HCT116 (cell line): ENCODE data around the gene NGRN. TPM values are rescaled to one million over a fixed set of nuclear protein-coding genes. Genes with fewer than 3 reads are reported as not detected.

Experiments used
- ATAC-seq: fragments of 200-7000 bp; cut with Tn5 transposase; 2 replicates; pipeline ENCODE4 v1.9.1; 2020; ENCODE audit warnings: mild to moderate bottlenecking, moderate library complexity
- BruUV-seq: library from RNA; stranded (reverse); fragments of 400-500 nt; replicated peaks from 2 replicates; lab custom pipeline; 2021; lab: Mats Ljungman, UMichigan
- CTCF ChIA-PET: fragments of 300-600 bp; sonication (Branson Sonifier 250); formaldehyde crosslinking; loops from one replicate; lab custom pipeline; 2021; ENCODE audit warnings: antibody characterized with exemption; lab: Charles Lee
- POLR2A ChIA-PET: fragments of 300-600, 350-600 bp; sonication (Branson Sonifier 250); formaldehyde crosslinking; loops from one replicate; lab custom pipeline; 2021; ENCODE audit warnings: antibody characterized with exemption; lab: Charles Lee
- RAD21 ChIA-PET, 2 experiments: fragments of 300-600 bp; sonication (Branson Sonifier 250); formaldehyde crosslinking; loops; one replicate each; lab custom pipeline; 2023; ENCODE audit warnings: low total read pairs in 2 of 2; ENCODE audit not compliant: uncharacterized antibody in 2 of 2, unreplicated experiment in 2 of 2, low non-redundant PET in 1 of 2; lab: Charles Lee
- DNase-seq: peaks from one replicate; pipeline ENCODE4 v3.0.0-alpha.2; 2010; ENCODE audit warnings: low read depth, low spot score
- H2AFZ ChIP-seq: fragments of 200-600 bp; shearing (Covaris generic), sonication (generic); 2 replicates; pipeline ENCODE4 v1.6.1; 2017; ENCODE audit warnings: low read depth, mixed run types, mixed read lengths, antibody characterized with exemption, low read length; ENCODE audit not compliant: poor library complexity, severe bottlenecking
- H3K27ac ChIP-seq: 2 replicates; pipeline ENCODE4 v1.5.1; 2012; ENCODE audit warnings: low read depth, low read length
- H3K27me3 ChIP-seq: fragments of 200-600 bp; sonication (generic); 2 replicates; pipeline ENCODE4 v1.6.1; 2016; ENCODE audit warnings: mixed run types, low read length, mixed read lengths; ENCODE audit not compliant: insufficient read depth
- H3K36me3 ChIP-seq, 2 experiments: fragments of 200-500 bp in 1 of 2; fragments of 200-600 bp in 1 of 2; sonication (Bioruptor generic) in 1 of 2; sonication (generic) in 1 of 2; 2 replicates each; pipeline versions ENCODE4 v1.5.1 to v1.6.1; 2014 to 2016; ENCODE audit warnings: low read length in 2 of 2, inconsistent platforms in 1 of 2, mixed read lengths in 1 of 2, mixed run types in 1 of 2; ENCODE audit not compliant: insufficient read depth in 2 of 2, control insufficient read depth in 1 of 2
- H3K4me1 ChIP-seq, 2 experiments: fragments of 200-600 bp in 1 of 2; sonication (generic) in 1 of 2; 2 replicates each; pipeline versions ENCODE4 v1.5.1 to v1.6.1; 2012 to 2017; ENCODE audit warnings: low read length in 2 of 2, inconsistent platforms in 1 of 2, mild to moderate bottlenecking in 1 of 2, mixed read lengths in 1 of 2, mixed run types in 1 of 2, moderate library complexity in 1 of 2; ENCODE audit not compliant: insufficient read depth in 2 of 2, control insufficient read depth in 1 of 2
- H3K4me2 ChIP-seq: fragments of 200-600 bp; sonication (generic); 2 replicates; pipeline ENCODE4 v1.6.1; 2017; ENCODE audit warnings: mixed run types, low read length, mixed read lengths
- H3K4me3 ChIP-seq, 2 experiments: fragments of 200-600 bp in 1 of 2; sonication (generic) in 1 of 2; replicated peaks in 1 of 2; 2 replicates each; pipeline ENCODE4 v1.5.1; 2011 to 2016; ENCODE audit warnings: low read length in 2 of 2, control low read depth in 1 of 2, low read depth in 1 of 2, mild to moderate bottlenecking in 1 of 2, mixed read lengths in 1 of 2, mixed run types in 1 of 2
- H3K79me2 ChIP-seq: fragments of 200-600 bp; sonication (generic); 2 replicates; pipeline ENCODE4 v1.6.1; 2017; ENCODE audit warnings: mild to moderate bottlenecking, mixed run types, low read length, moderate library complexity, mixed read lengths; ENCODE audit not compliant: insufficient read depth
- H3K9ac ChIP-seq: fragments of 200-600 bp; sonication (generic); 2 replicates; pipeline ENCODE4 v1.6.1; 2016; ENCODE audit warnings: low read length, mixed read lengths
- H3K9me2 ChIP-seq: fragments of 200-600 bp; sonication (generic), shearing (Covaris generic); 2 replicates; pipeline ENCODE4 v1.6.1; 2017; ENCODE audit warnings: mixed run types, mild to moderate bottlenecking, moderate library complexity; ENCODE audit not compliant: insufficient read depth
- H3K9me3 ChIP-seq, 2 experiments: fragments of 200-500 bp in 1 of 2; fragments of 200-600 bp in 1 of 2; sonication (Bioruptor generic) in 1 of 2; sonication (generic) in 1 of 2; 2 replicates each; pipeline ENCODE4 v1.6.1; 2014 to 2017; ENCODE audit warnings: low read length in 2 of 2, mixed read lengths in 2 of 2, inconsistent platforms in 1 of 2, low read depth in 1 of 2, mild to moderate bottlenecking in 1 of 2, mixed run types in 1 of 2, moderate library complexity in 1 of 2; ENCODE audit not compliant: control insufficient read depth in 1 of 2, insufficient read depth in 1 of 2
- H4K20me1 ChIP-seq: fragments of 200-600 bp; sonication (generic), shearing (Covaris generic); 2 replicates; pipeline ENCODE4 v1.6.1; 2017; ENCODE audit warnings: mixed run types, mild to moderate bottlenecking, moderate library complexity; ENCODE audit not compliant: insufficient read depth
- CBX3 ChIP-seq: IDR thresholded peaks from 2 replicates; pipeline ENCODE4 v1.6.1; 2012; ENCODE audit warnings: low read depth
- MAX ChIP-seq: IDR thresholded peaks from 2 replicates; pipeline ENCODE4 v1.6.1; 2012
- POLR2AphosphoS5 ChIP-seq: IDR thresholded peaks from 2 replicates; pipeline ENCODE4 v1.6.1; 2011; ENCODE audit warnings: mild to moderate bottlenecking, low read depth, low read length, moderate library complexity
- SIN3A ChIP-seq: IDR thresholded peaks from 2 replicates; pipeline ENCODE4 v1.6.1; 2012; ENCODE audit warnings: low read depth
- SP1 ChIP-seq: IDR thresholded peaks from 2 replicates; pipeline ENCODE4 v1.6.1; 2012; ENCODE audit warnings: low read depth
- TCF7L2 ChIP-seq: IDR thresholded peaks from 2 replicates; pipeline ENCODE4 v1.7.0; 2011; ENCODE audit warnings: borderline replicate concordance, inconsistent platforms; ENCODE audit not compliant: insufficient read depth, insufficient read length; ENCODE audit errors: extremely low read depth
- ZBTB33 ChIP-seq: IDR thresholded peaks from 2 replicates; pipeline ENCODE4 v1.6.1; 2011; ENCODE audit warnings: mild to moderate bottlenecking, low read length, moderate library complexity; ENCODE audit not compliant: insufficient replicate concordance; ENCODE audit errors: extremely low read depth
- ZFX ChIP-seq: fragments of 450-650 bp; IDR thresholded peaks from 2 replicates; pipeline ENCODE4 v1.6.1; 2017
- intact Hi-C: fragments of 100-400 bp; cut with micrococcal nuclease; formaldehyde crosslinking; loops from 2 replicates; pipeline ENCODE4 v1.10.0; 2022
- total RNA-seq: library from RNA; stranded (reverse); gene quantifications from one replicate; pipeline ENCODE4 v1.2.1, GENCODE V29; 2021; ENCODE audit not compliant: unreplicated experiment

Gene NGRN
- total RNA-seq, 1 experiment from 2014 or later, result 72.7 TPM

- BruUV-seq, result no TSS peak
- RAD21 ChIA-PET, result interaction anchor here (0.7 to 1.5 kb wide), 3 partner anchors 16 to 35 kb away, joined by 3 to 6 read pairs (median 3); partner anchors contain the start of genes CIB1 (in 1 of the 2) and GDPGP1 (in 1 of the 2)
- peak; percentile 98 for ATAC-seq
These were observed 16.1 kb upstream of the NGRN start, which contains the start of gene TTLL13 for GRCh38 chr15:90249203-90249863. Gene TTLL13, plus strand, starts transcription at chr15:90249556. Its CDS starts 1,075 bp downstream, at chr15:90250631.

More at GRCh38 chr15:90249203-90249863, 16.1 kb upstream of the NGRN start, which contains the start of gene TTLL13:
- Histone ChIP-seq H4K20me1 (no peaks in the 10 kb centered on the region), H3K79me2 (no peaks in the 10 kb centered on the region), H3K4me2 (peak within 1 kb of the TSS; percentile 97), H3K27me3 (no peaks in the 10 kb centered on the region), H3K36me3 (no peaks in the 10 kb centered on the region), H2AFZ (peak within 1 kb of the TSS; percentile 33), H3K4me3 (peak within 1 kb of the TSS; percentile 54 to 64), H3K9me2 (no peaks in the 10 kb centered on the region), H3K9me3 (no peaks in the 10 kb centered on the region), H3K9ac (peak within 1 kb of the TSS; percentile 67), H3K27ac (peak within 1 kb of the TSS; percentile 15; the same call in 1 of the 2 replicates), H3K4me1 (peaks cover 7 to 18% of the 10 kb centered on the region in 2 experiments; a peak in 3 of 4 replicates)
- ChIA-PET POLR2A (interaction anchor here (0.6 to 1.8 kb wide), 5 partner anchors 11 to 405 kb away, joined by 3 to 9 read pairs (median 3); partner anchors contain the start of genes CIB1 and GDPGP1), CTCF (interaction anchor here (0.7 to 1.3 kb wide), 7 partner anchors 13 to 784 kb away, joined by 3 to 5 read pairs (median 4); partner anchors contain the start of genes CIB1 and GDPGP1)
- intact Hi-C loops, result no loop called here
- DNase-seq, result peak; percentile 56
- TF ChIP-seq TCF7L2, result no peak
- peak; percentile 78 for TF ChIP-seq POLR2AphosphoS5
- TF ChIP-seq ZBTB33, result no peak
- TF ChIP-seq SIN3A, result no peak
- peak; percentile 73 for TF ChIP-seq MAX
- no peak for TF ChIP-seq ZFX
- TF ChIP-seq CBX3, result no peak
- 0 out of 2 replicates have a peak, but pooled peaks have one; percentile 36 for TF ChIP-seq SP1
